GM12878 (cell line): ENCODE data around the gene EVX2. TPM values are rescaled to one million over a fixed set of nuclear protein-coding genes. Genes with fewer than 3 reads are reported as not detected.

Experiments used
- ATAC-seq: fragments of 200-7000 bp; cut with Tn5 transposase; 3 replicates; pipeline ENCODE4 v1.9.1; 2020; ENCODE audit warnings: mild to moderate bottlenecking, moderate library complexity
- BruUV-seq: library from RNA; stranded (reverse); fragments of 400-500 nt; replicated peaks from 2 replicates; lab custom pipeline; 2021; lab: Mats Ljungman, UMichigan
- CTCF ChIA-PET: fragments of 300-600 bp; sonication (Branson Sonifier 250); formaldehyde crosslinking; extraction: SDS; loops from one replicate; lab custom pipeline; 2021; ENCODE audit warnings: inconsistent platforms; lab: Yijun Ruan, JAX
- POLR2A ChIA-PET: fragments of 350-600 bp; formaldehyde crosslinking; extraction: SDS; loops from one replicate; lab custom pipeline; 2021; ENCODE audit warnings: inconsistent platforms; lab: Charles Lee
- RAD21 ChIA-PET: fragments of 300-600 bp; sonication (Branson Sonifier 250); formaldehyde crosslinking; loops from one replicate; lab custom pipeline; 2023; ENCODE audit warnings: antibody characterized with exemption; ENCODE audit not compliant: unreplicated experiment; lab: Charles Lee
- SMC1A ChIA-PET: fragments of 300-600 bp; sonication (Branson Sonifier 250); formaldehyde crosslinking; loops from one replicate; lab custom pipeline; 2023; ENCODE audit not compliant: unreplicated experiment, uncharacterized antibody; lab: Charles Lee
- DNase-seq: peaks from one replicate; pipeline ENCODE4 v3.0.0-alpha.2; 2011; ENCODE audit warnings: low read depth, low spot score
- FAIRE-seq: peaks from 3 replicates; lab custom pipeline; 2011; peaks lifted over from hg19 to GRCh38; lab: Jason Lieb, UNC
- H2AFZ ChIP-seq: 2 replicates; pipeline ENCODE4 v1.6.0; 2011; ENCODE audit warnings: low read depth, low read length, control low read depth; ENCODE audit not compliant: control insufficient read depth
- H3K27ac ChIP-seq: 2 replicates; pipeline ENCODE4 v1.5.1; 2011; ENCODE audit warnings: control low read depth; ENCODE audit not compliant: control insufficient read depth, insufficient read depth
- H3K27me3 ChIP-seq, 2 experiments: replicated peaks in 1 of 2; 2 replicates each; pipeline versions ENCODE4 v1.6.0 to v1.6.1; 2011; ENCODE audit warnings: low read length in 1 of 2; ENCODE audit not compliant: control insufficient read depth in 2 of 2, insufficient read depth in 2 of 2
- H3K36me3 ChIP-seq, 2 experiments: 2 replicates each; pipeline ENCODE4 v1.5.1; 2011; ENCODE audit warnings: low read length in 1 of 2; ENCODE audit not compliant: control insufficient read depth in 2 of 2, insufficient read depth in 2 of 2
- H3K4me1 ChIP-seq: 2 replicates; pipeline ENCODE4 v1.6.1; 2011; ENCODE audit warnings: mild to moderate bottlenecking, low read length, moderate library complexity, mixed read lengths; ENCODE audit not compliant: control insufficient read depth, insufficient read depth
- H3K4me2 ChIP-seq: 2 replicates; pipeline ENCODE4 v1.6.0; 2011; ENCODE audit warnings: control low read depth; ENCODE audit not compliant: control insufficient read depth, insufficient read depth
- H3K4me3 ChIP-seq: fragments of 200-600 bp; sonication (generic); 2 replicates; pipeline ENCODE4 v1.5.1; 2016
- H3K79me2 ChIP-seq: 2 replicates; pipeline ENCODE4 v1.6.0; 2011; ENCODE audit warnings: low read length; ENCODE audit not compliant: control insufficient read depth, insufficient read depth
- H3K9ac ChIP-seq: 2 replicates; pipeline ENCODE4 v1.8.0; 2011; ENCODE audit warnings: low read length, control low read depth, mixed read lengths; ENCODE audit not compliant: control insufficient read depth, insufficient read depth
- H3K9me3 ChIP-seq: replicated peaks from 3 replicates; pipeline ENCODE4 v1.5.1; 2011; ENCODE audit warnings: mild to moderate bottlenecking, low read length; ENCODE audit not compliant: control insufficient read depth, insufficient read depth
- H4K20me1 ChIP-seq: 2 replicates; pipeline ENCODE4 v1.6.0; 2011; ENCODE audit not compliant: control insufficient read depth, insufficient read depth
- ASH2L ChIP-seq: fragments of 300-600, 200-600 bp; sonication (generic); IDR thresholded peaks from 2 replicates; pipeline ENCODE4 v1.6.1; 2017; ENCODE audit warnings: low read depth, mild to moderate bottlenecking, borderline replicate concordance
- EZH2 ChIP-seq: IDR thresholded peaks from 2 replicates; pipeline ENCODE4 v1.6.1; 2012; ENCODE audit warnings: low read depth, mild to moderate bottlenecking, control low read depth, inconsistent platforms, low read length, borderline replicate concordance; ENCODE audit not compliant: control insufficient read depth
- HSF1 ChIP-seq: fragments of 150-350 bp; IDR thresholded peaks from 2 replicates; pipeline ENCODE4 v1.6.1; 2014; ENCODE audit warnings: mild to moderate bottlenecking, low read depth, low read length
- WGBS: methylation state at CpG from one replicate; pipeline ENCODE4 v1.1.6; 2016; ENCODE audit warnings: low lambda C conversion rate; ENCODE audit not compliant: insufficient replicate concordance, insufficient coverage; ENCODE audit errors: missing lambda C conversion rate; 5-methylcytosine and 5-hydroxymethylcytosine counted together
- in situ Hi-C: fragments of 300-500 bp; cut with MboI; formaldehyde crosslinking; loops from 9 replicates; pipeline ENCODE4 v1.14.3; 2018; ENCODE audit warnings: mixed read lengths
- intact Hi-C: fragments of 100-400 bp; cut with micrococcal nuclease; formaldehyde crosslinking; loops from one replicate; pipeline ENCODE4 v1.14.2; 2022; ENCODE audit not compliant: unreplicated experiment
- polyA plus RNA-seq, 11 experiments: library from polyadenylated mRNA; depleted of rRNA in 4 of 11; unstranded in 6 of 11; stranded (reverse) in 5 of 11; fragments of >200 nt; fragmentation: Nextera tagmentation in 4 of 11; fragmentation: Illumina TruSeq in 1 of 11; extraction: Ambion mirVana in 4 of 11; extraction: Trizol in 1 of 11; gene quantifications; 1 replicate in 1 of 11; 2 replicates in 10 of 11; pipeline versions ENCODE4 v1.2.1 to v1.2.3, GENCODE V29; 2011 to 2016; ENCODE audit warnings: inconsistent platforms in 2 of 11, missing spikeins in 2 of 11, low read depth in 1 of 11
- total RNA-seq, 4 experiments: library from RNA; depleted of rRNA in 3 of 4; stranded (reverse); fragments of >200 nt in 3 of 4; fragmentation: Illumina TruSeq in 1 of 4; extraction: Trizol in 1 of 4; gene quantifications; 2 replicates each; pipeline versions ENCODE4 v1.2.1 to v1.2.3, GENCODE V29; 2013 to 2021

The EVX2 gene
- total and polyA plus RNA-seq, 10 of the 15 experiments (the other 5 are each of a cell fraction or from before 2014, with no cell fraction given), result not detected

GRCh38 chr2:176093898-176094249, 10.1 kb upstream of the EVX2 start:
- H2AFZ ChIP-seq, result no peak overlapping the region
- 9% methylated on average over 8 of the region's 8 CpGs for WGBS
- SMC1A ChIA-PET, result interaction anchor here (4.7 kb wide), 1 partner anchor 405 kb away, joined by 56 read pairs; no protein-coding TSS in a partner anchor
- H3K4me3 ChIP-seq, result no peak overlapping the region
- H4K20me1 ChIP-seq, result no peaks in the 10 kb centered on the region
- no peak overlapping the region for H3K9ac ChIP-seq
- no peaks in the 10 kb centered on the region for H3K9me3 ChIP-seq
- ATAC-seq, result no peak
- H3K27me3 ChIP-seq, result peaks cover 13 to 37% of the 10 kb centered on the region in 2 experiments
- H3K79me2 ChIP-seq, result no peaks in the 10 kb centered on the region
- POLR2A ChIA-PET, result no interaction called here
- in situ Hi-C loops (no loop called here), intact Hi-C loops (no loop called here)
- CTCF ChIA-PET, result interaction anchor here (1.3 kb wide), 1 partner anchor 404 kb away, joined by 5 read pairs; no protein-coding TSS in a partner anchor
- no peaks in the 10 kb centered on the region for H3K36me3 ChIP-seq
- BruUV-seq, result no TSS peak
- TF ChIP-seq ASH2L, result no peak
- TF ChIP-seq EZH2, result 0 out of 2 replicates have a peak, but pooled peaks have one; percentile 20
- H3K27ac ChIP-seq, result no peak overlapping the region
- no peak for DNase-seq
- peaks cover 3% of the 10 kb centered on the region; the same call in 1 of the 2 replicates for H3K4me1 ChIP-seq
- RAD21 ChIA-PET, result no interaction called here
- no peak overlapping the region for H3K4me2 ChIP-seq
- no peak for FAIRE-seq

- ChIA-PET RAD21 (no interaction called here), POLR2A (no interaction called here), CTCF (interaction anchor here (1.3 kb wide), 1 partner anchor 403 kb away, joined by 5 read pairs; no protein-coding TSS in a partner anchor), SMC1A (no interaction called here)
- no peaks in the 10 kb centered on the region for H3K36me3 ChIP-seq
- H3K27ac ChIP-seq, result no peak overlapping the region
- no peak overlapping the region for H3K4me2 ChIP-seq
- no peak for TF ChIP-seq HSF1
- no peaks in the 10 kb centered on the region for H3K9me3 ChIP-seq
- H3K4me1 ChIP-seq, result peaks cover 3% of the 10 kb centered on the region; the same call in 1 of the 2 replicates
- WGBS, result 31% methylated on average over 46 of the region's 53 CpGs
- ATAC-seq, result no peak
- intact Hi-C loops, result no loop called here
- H3K79me2 ChIP-seq, result no peaks in the 10 kb centered on the region
- H3K27me3 ChIP-seq, result peaks cover 13 to 34% of the 10 kb centered on the region in 2 experiments
- H3K9ac ChIP-seq, result no peak overlapping the region
- H3K4me3 ChIP-seq, result no peak overlapping the region
- BruUV-seq, result no TSS peak
- no peak overlapping the region for H2AFZ ChIP-seq
- no peak for FAIRE-seq
- in situ Hi-C loops, result no loop called here
- H4K20me1 ChIP-seq, result no peaks in the 10 kb centered on the region
- no peak for DNase-seq
These were observed 9.6 kb upstream of the EVX2 start for GRCh38 chr2:176093145-176093897.
